DMS 273 treated with DMSO at 0.1 percent for 48 hours (cell line): ENCODE measurements around the gene ABCC3.

Experiments used
- DNase-seq: peaks from one replicate; lab custom pipeline; 2025; lab: John Stamatoyannopoulos, UW

Gene ABCC3

GRCh38 chr17:50634224-50634914, at the start of gene ABCC3:
TSS of gene ABCC3 (plus strand) at chr17:50634881. CDS start at chr17:50634937, 56 bp downstream.
- no peak for DNase-seq

GRCh38 chr17:50585346-50585745, 49.3 kb upstream of the ABCC3 start:
- no peak for DNase-seq

- DNase-seq = no peak
Observed at GRCh38 chr17:50585891-50586290, 48.8 kb upstream of the ABCC3 start.

- no peak for DNase-seq
Observed at GRCh38 chr17:50586421-50587247, 48.0 kb upstream of the ABCC3 start.

GRCh38 chr17:50587571-50587970, 47.1 kb upstream of the ABCC3 start:
- no peak for DNase-seq

- DNase-seq = no peak
Observed at GRCh38 chr17:50588391-50589049, 46.2 kb upstream of the ABCC3 start.

GRCh38 chr17:50589095-50589705, 45.5 kb upstream of the ABCC3 start:
- no peak for DNase-seq

- no peak for DNase-seq
Observed at GRCh38 chr17:50590946-50591737, 43.5 kb upstream of the ABCC3 start.

GRCh38 chr17:50593321-50593720, 41.4 kb upstream of the ABCC3 start:
- peak; percentile 32 for DNase-seq

GRCh38 chr17:50594128-50594823, 40.4 kb upstream of the ABCC3 start:
- DNase-seq = no peak

- DNase-seq = no peak
Observed at GRCh38 chr17:50594892-50595291, 39.8 kb upstream of the ABCC3 start.

GRCh38 chr17:50596191-50597037, 38.3 kb upstream of the ABCC3 start:
- no peak for DNase-seq

- DNase-seq = no peak
Observed at GRCh38 chr17:50598487-50598886, 36.2 kb upstream of the ABCC3 start.

GRCh38 chr17:50599606-50600005, 35.1 kb upstream of the ABCC3 start:
- DNase-seq = no peak

GRCh38 chr17:50601823-50602375, 32.8 kb upstream of the ABCC3 start:
- no peak for DNase-seq

- no peak for DNase-seq
Observed at GRCh38 chr17:50602836-50603235, 31.8 kb upstream of the ABCC3 start.

GRCh38 chr17:50603340-50603739, 31.3 kb upstream of the ABCC3 start:
- DNase-seq = no peak

GRCh38 chr17:50604513-50604912, 30.2 kb upstream of the ABCC3 start:
- DNase-seq = peak; percentile 90

- DNase-seq = no peak
Observed at GRCh38 chr17:50605429-50605828, 29.3 kb upstream of the ABCC3 start.
